ENCODE results near the gene DLGAP1.

- TF ChIP-seq BHLHE40 (IDR thresholded peaks at IDR 0.05; ENCODE audit: borderline replicate concordance) (no peak), ELF4 (IDR thresholded peaks at IDR 0.05) (no peak), CTBP1 (IDR thresholded peaks at IDR 0.05; ENCODE audit: borderline replicate concordance) (no peak), HDGF (IDR thresholded peaks at IDR 0.05; ENCODE audit: borderline replicate concordance) (no peak), TARDBP (IDR thresholded peaks at IDR 0.05) (no peak), NFRKB (IDR thresholded peaks at IDR 0.05) (no peak)
These were observed 992.1 kb downstream of the DLGAP1 start for GRCh38 chr18:3463051-3463450.
